ENCODE data around the gene LRRC18.

The LRRC18 gene

DNA sequence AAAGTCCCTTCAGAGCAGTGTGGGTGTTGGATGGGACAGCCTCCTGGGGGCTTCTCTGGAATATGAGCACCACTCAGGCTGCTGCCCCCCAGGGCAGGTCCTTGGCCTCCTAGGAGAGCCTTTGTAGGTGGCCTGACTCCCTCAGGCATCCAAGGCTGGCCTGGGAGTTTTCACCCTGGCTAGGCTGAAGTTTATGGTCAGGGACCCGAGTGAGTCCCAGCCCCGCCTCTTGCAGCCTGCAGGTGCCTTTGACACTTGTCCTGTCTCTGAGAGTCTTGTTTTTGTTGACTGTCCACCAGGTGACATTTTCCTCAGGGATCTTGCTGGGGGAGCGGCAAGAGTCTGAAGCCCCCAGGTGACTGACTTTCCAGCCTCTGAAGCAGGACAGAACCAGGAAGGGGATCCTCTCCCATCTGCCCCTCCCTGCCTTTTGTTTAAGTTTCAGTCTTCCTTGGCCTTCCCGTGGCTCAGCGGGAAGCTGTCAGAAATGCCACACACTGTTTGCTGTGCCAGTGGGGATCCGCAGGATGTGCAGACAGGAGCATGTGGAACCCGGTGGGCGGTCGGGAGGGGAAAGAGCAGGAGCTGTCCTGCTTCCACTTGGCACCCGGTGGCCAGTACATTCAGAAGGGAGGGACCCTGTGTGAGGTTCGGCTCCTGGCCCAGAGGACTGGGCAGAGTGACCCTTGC is 59.5 kb downstream of the LRRC18 start:
- no peak for DNase-seq (ENCODE audit: low read depth)

DNA sequence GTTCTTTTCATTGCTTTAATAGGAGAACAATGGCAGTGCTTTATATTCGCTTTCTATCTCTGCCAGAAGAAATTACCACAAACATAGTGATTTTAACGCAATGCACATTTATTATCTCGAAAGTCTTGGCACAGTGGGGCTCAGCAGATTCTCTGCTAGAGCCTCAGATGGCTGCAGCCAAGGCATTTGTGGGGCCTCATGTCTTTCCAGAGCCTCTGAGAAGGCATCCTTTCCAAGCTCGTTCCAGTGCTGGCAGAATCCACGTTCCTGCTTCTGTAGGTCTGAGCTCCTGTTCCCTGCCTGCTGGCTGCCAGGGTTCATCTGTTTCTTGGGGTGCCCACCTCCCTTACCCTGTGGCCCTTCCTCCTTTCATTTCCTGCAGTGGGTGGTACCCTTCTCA is 60.2 kb downstream of the LRRC18 start:
- no peak for DNase-seq (ENCODE audit: low read depth)

GRCh38 chr10:48878091-48878490 is 61.5 kb downstream of the LRRC18 start:
- no peak for DNase-seq (ENCODE audit: low read depth)

DNA sequence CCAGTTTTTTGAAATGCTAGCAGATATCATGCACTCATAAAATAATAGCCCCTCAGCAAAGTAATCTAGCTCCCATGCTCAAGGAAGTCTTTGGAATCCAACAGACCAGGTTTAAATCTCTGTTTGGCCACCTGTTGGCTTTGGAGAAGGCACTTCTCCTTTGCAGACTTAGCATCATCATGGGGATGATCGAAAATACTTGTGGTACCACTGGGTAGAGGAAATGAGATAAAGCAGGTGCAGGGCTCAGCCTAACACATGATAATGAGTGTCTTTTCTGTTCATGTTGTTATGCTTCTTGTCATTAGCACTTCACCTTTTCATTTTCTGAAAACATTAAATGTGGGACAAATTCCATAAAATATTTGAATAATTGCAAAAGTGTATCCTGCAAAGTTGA is 67.4 kb downstream of the LRRC18 start:
- DNase-seq (ENCODE audit: low read depth) = no peak
